GM19239 (cell line): ENCODE measurements around the gene SLC66A1.
"Not testable (repeated sequence)": the region's sequence is repeated elsewhere in the genome, so short reads cannot be mapped to it uniquely, and the experiment has no call there.

Source experiments
- DNase-seq: peaks from one replicate; pipeline ENCODE4 v3.0.0; 2011; ENCODE audit warnings: low spot score; ENCODE audit not compliant: insufficient read length
- FAIRE-seq: peaks from 2 replicates; lab custom pipeline; 2011; peaks lifted over from hg19 to GRCh38; lab: Jason Lieb, UNC

SLC66A1 gene

GRCh38 chr1:19311931-19312781 is at the start of gene SLC66A1, which contains the start of gene AKR7A2:
Gene SLC66A1 (plus strand): TSS chr1:19312326. CDS start chr1:19317678, 5,352 bp downstream.
Gene AKR7A2 (minus strand): TSS chr1:19312144. CDS start chr1:19312124, 20 bp downstream.
- peak; percentile 81 for FAIRE-seq
- peak; percentile 95 for DNase-seq

- no peak for FAIRE-seq
- DNase-seq = no peak
Observed at GRCh38 chr1:19262744-19263143, 49.4 kb upstream of the SLC66A1 start.

GRCh38 chr1:19268445-19268844 is 43.7 kb upstream of the SLC66A1 start:
- FAIRE-seq (no peak), DNase-seq (no peak)

- not testable (repeated sequence) for FAIRE-seq, DNase-seq
Observed at GRCh38 chr1:19269427-19270342, 42.4 kb upstream of the SLC66A1 start.

GRCh38 chr1:19270343-19270730 is 41.8 kb upstream of the SLC66A1 start:
- not testable (repeated sequence) for DNase-seq, FAIRE-seq

- DNase-seq = no peak
Observed at GRCh38 chr1:19272064-19272463, 40.1 kb upstream of the SLC66A1 start.

GRCh38 chr1:19273106-19273843 is 38.9 kb upstream of the SLC66A1 start:
- DNase-seq (no peak), FAIRE-seq (no peak)

More at GRCh38 chr1:19272064-19272463, 40.1 kb upstream of the SLC66A1 start:
- no peak for FAIRE-seq

GRCh38 chr1:19273844-19274531 is 38.1 kb upstream of the SLC66A1 start:
- FAIRE-seq = not testable (repeated sequence)

GRCh38 chr1:19274636-19275035 is 37.5 kb upstream of the SLC66A1 start:
- DNase-seq (no peak), FAIRE-seq (no peak)

More at GRCh38 chr1:19273844-19274531, 38.1 kb upstream of the SLC66A1 start:
- not testable (repeated sequence) for DNase-seq

- FAIRE-seq (no peak), DNase-seq (no peak)
Observed at GRCh38 chr1:19283891-19284290, 28.2 kb upstream of the SLC66A1 start.

GRCh38 chr1:19284881-19285280 is 27.2 kb upstream of the SLC66A1 start:
- FAIRE-seq (no peak), DNase-seq (no peak)

- DNase-seq, FAIRE-seq: not testable (repeated sequence)
Observed at GRCh38 chr1:19285366-19285765, 26.8 kb upstream of the SLC66A1 start.

- not testable (repeated sequence) for FAIRE-seq, DNase-seq
Observed at GRCh38 chr1:19285807-19286206, 26.3 kb upstream of the SLC66A1 start.

GRCh38 chr1:19287436-19288185 is 24.5 kb upstream of the SLC66A1 start:
- FAIRE-seq (no peak), DNase-seq (no peak)

- DNase-seq, FAIRE-seq: not testable (repeated sequence)
Observed at GRCh38 chr1:19288324-19289241, 23.5 kb upstream of the SLC66A1 start, which contains the start of gene AKR7A3. Gene AKR7A3 (minus strand): TSS chr1:19288770. CDS start chr1:19288709, 61 bp downstream.

GRCh38 chr1:19289244-19289643 is 22.9 kb upstream of the SLC66A1 start:
- no peak for FAIRE-seq
- DNase-seq = no peak

GRCh38 chr1:19294638-19295037 is 17.5 kb upstream of the SLC66A1 start:
- FAIRE-seq (no peak), DNase-seq (no peak)
